Keratinocyte (primary cell): ENCODE measurements around the gene IMPDH2. TPM values are rescaled to one million over a fixed set of nuclear protein-coding genes. Genes with fewer than 3 reads are reported as not detected.

Experiments used
- DNase-seq: peaks from one replicate; pipeline ENCODE4 v3.0.0-alpha.2; 2011; ENCODE audit warnings: low read depth, missing footprints, low spot score
- FAIRE-seq: peaks from 2 replicates; lab custom pipeline; 2011; peaks lifted over from hg19 to GRCh38; lab: Jason Lieb, UNC
- H2AFZ ChIP-seq: 2 replicates; pipeline ENCODE4 v1.6.0; 2012; ENCODE audit warnings: low read length, control low read depth, inconsistent platforms; ENCODE audit not compliant: control insufficient read depth
- H3K27ac ChIP-seq: 2 replicates; pipeline ENCODE4 v1.5.1; 2011; ENCODE audit warnings: low read length; ENCODE audit not compliant: control insufficient read depth, insufficient read depth
- H3K27me3 ChIP-seq: 3 replicates; pipeline ENCODE4 v1.6.0; 2011; ENCODE audit warnings: low read length; ENCODE audit not compliant: control insufficient read depth, insufficient read depth; ENCODE audit errors: extremely low read depth
- H3K36me3 ChIP-seq, 2 experiments: 2 replicates in 1 of 2; 3 replicates in 1 of 2; pipeline ENCODE4 v1.5.1; 2011; ENCODE audit warnings: low read length in 2 of 2, mild to moderate bottlenecking in 1 of 2; ENCODE audit not compliant: control insufficient read depth in 2 of 2, insufficient read depth in 2 of 2; ENCODE audit errors: extremely low read depth in 1 of 2
- H3K4me1 ChIP-seq: 3 replicates; pipeline ENCODE4 v1.5.1; 2011; ENCODE audit warnings: low read length; ENCODE audit not compliant: control insufficient read depth, insufficient read depth; ENCODE audit errors: extremely low read depth
- H3K4me2 ChIP-seq: 3 replicates; pipeline ENCODE4 v1.6.0; 2011; ENCODE audit warnings: low read depth, low read length; ENCODE audit not compliant: control insufficient read depth, insufficient read depth; ENCODE audit errors: extremely low read depth
- H3K4me3 ChIP-seq, 3 experiments: fragments of 200-600 bp in 1 of 3; sonication (generic) in 1 of 3; 2 replicates in 2 of 3; 3 replicates in 1 of 3; pipeline ENCODE4 v1.5.1; 2011 to 2016; ENCODE audit warnings: low read length in 3 of 3, mild to moderate bottlenecking in 3 of 3, control low read depth in 2 of 3, inconsistent platforms in 1 of 3, low read depth in 1 of 3, mixed read lengths in 1 of 3, mixed run types in 1 of 3, moderate library complexity in 1 of 3; ENCODE audit not compliant: control insufficient read depth in 2 of 3, insufficient read depth in 2 of 3; ENCODE audit errors: extremely low read depth in 1 of 3
- H3K79me2 ChIP-seq: 2 replicates; pipeline ENCODE4 v1.6.0; 2012; ENCODE audit warnings: low read length; ENCODE audit not compliant: control insufficient read depth, insufficient read depth
- H3K9ac ChIP-seq: 3 replicates; pipeline ENCODE4 v1.6.0; 2011; ENCODE audit warnings: low read length; ENCODE audit not compliant: control insufficient read depth, insufficient read depth; ENCODE audit errors: extremely low read depth
- H3K9me1 ChIP-seq: 3 replicates; pipeline ENCODE4 v1.6.0; 2011; ENCODE audit warnings: low read length; ENCODE audit not compliant: control insufficient read depth, insufficient read depth; ENCODE audit errors: extremely low read depth
- H3K9me3 ChIP-seq: 2 replicates; pipeline ENCODE4 v1.5.1; 2012; ENCODE audit warnings: low read depth, low read length; ENCODE audit not compliant: control insufficient read depth
- H4K20me1 ChIP-seq: 3 replicates; pipeline ENCODE4 v1.6.0; 2011; ENCODE audit warnings: low read length; ENCODE audit not compliant: control insufficient read depth, insufficient read depth; ENCODE audit errors: extremely low read depth
- CTCF ChIP-seq, 3 experiments: IDR thresholded peaks in 1 of 3; conservative IDR thresholded peaks in 1 of 3; optimal IDR thresholded peaks in 1 of 3; 2 replicates in 2 of 3; 3 replicates in 1 of 3; pipeline versions ENCODE3 to v1.5.1; 2011; ENCODE audit warnings: low read length in 3 of 3, mild to moderate bottlenecking in 3 of 3, moderate library complexity in 2 of 3, control low read depth in 1 of 3, inconsistent platforms in 1 of 3; ENCODE audit not compliant: insufficient read depth in 2 of 3; ENCODE audit errors: extremely low read depth in 1 of 3
- EZH2 ChIP-seq: IDR thresholded peaks from one replicate; pipeline ENCODE4 v1.6.1; 2012; ENCODE audit warnings: inconsistent platforms, mild to moderate bottlenecking, low read length, moderate library complexity
- dilution Hi-C: fragments of 300-500 bp; cut with MboI; formaldehyde crosslinking; loops from one replicate; pipeline ENCODE4 v1.7.0; 2020; ENCODE audit warnings: low sequenced_read_pairs; ENCODE audit not compliant: extremely low pct_ligation_motif_present
- polyA plus RNA-seq, 5 experiments: library from polyadenylated mRNA; depleted of rRNA in 3 of 5; stranded (reverse) in 3 of 5; stranded (forward) in 1 of 5; unstranded in 1 of 5; fragments of >200 nt; gene quantifications; 1 replicate in 1 of 5; 2 replicates in 3 of 5; 3 replicates in 1 of 5; pipeline versions ENCODE4 v1.2.1 to v1.2.3, GENCODE V29; 2011 to 2012; ENCODE audit warnings: missing spikeins in 2 of 5, low read depth in 1 of 5, low replicate concordance in 1 of 5

Gene IMPDH2
- polyA plus RNA-seq, 1 donor (not counting 4 experiments of a cell fraction or from before 2014, with no cell fraction given), result 221 TPM

GRCh38 chr3:48991851-48992545 is 37.2 kb downstream of the IMPDH2 start:
- no peaks in the 10 kb centered on the region for H3K9me3 ChIP-seq
- no peaks in the 10 kb centered on the region for H3K9me1 ChIP-seq
- no peak overlapping the region for H3K4me2 ChIP-seq
- H3K79me2 ChIP-seq, result no peaks in the 10 kb centered on the region
- H3K4me3 ChIP-seq, result no peak overlapping the region
- H4K20me1 ChIP-seq, result no peaks in the 10 kb centered on the region
- no peak overlapping the region for H2AFZ ChIP-seq
- dilution Hi-C loops, result no loop called here
- H3K4me1 ChIP-seq, result peaks cover 15% of the 10 kb centered on the region
- H3K36me3 ChIP-seq, result no peaks in the 10 kb centered on the region
- H3K27ac ChIP-seq, result no peak overlapping the region
- TF ChIP-seq EZH2, result no peak
- TF ChIP-seq CTCF (optimal IDR thresholded peaks at IDR 0.05 in 1 of 3, IDR thresholded peaks at IDR 0.05 in 1 of 3, conservative IDR thresholded peaks at IDR 0.05 in 1 of 3; ENCODE audit: extremely low read depth in 1 of 3, insufficient read depth in 2 of 3, low read length in 3 of 3), result no peak
- no peak overlapping the region for H3K9ac ChIP-seq
- H3K27me3 ChIP-seq, result no peaks in the 10 kb centered on the region
- no peak for FAIRE-seq
- DNase-seq, result no peak

GRCh38 chr3:48990636-48991469 is 38.3 kb downstream of the IMPDH2 start:
- H3K4me1 ChIP-seq, result peaks cover 15% of the 10 kb centered on the region
- dilution Hi-C loops, result no loop called here
- no peaks in the 10 kb centered on the region for H3K36me3 ChIP-seq
- H2AFZ ChIP-seq, result no peak overlapping the region
- no peak for DNase-seq
- H3K27me3 ChIP-seq, result no peaks in the 10 kb centered on the region
- no peak for TF ChIP-seq CTCF (optimal IDR thresholded peaks at IDR 0.05 in 1 of 3, IDR thresholded peaks at IDR 0.05 in 1 of 3, conservative IDR thresholded peaks at IDR 0.05 in 1 of 3; ENCODE audit: extremely low read depth in 1 of 3, insufficient read depth in 2 of 3, low read length in 3 of 3)
- no peak for TF ChIP-seq EZH2
- no peaks in the 10 kb centered on the region for H3K9me1 ChIP-seq
- no peak overlapping the region for H3K9ac ChIP-seq
- no peaks in the 10 kb centered on the region for H3K9me3 ChIP-seq
- FAIRE-seq, result no peak
- peak overlapping the region; percentile 30 to 77 (median 73) for H3K4me3 ChIP-seq
- H3K27ac ChIP-seq, result no peak overlapping the region
- H3K4me2 ChIP-seq, result peak overlapping the region; percentile 93
- no peaks in the 10 kb centered on the region for H4K20me1 ChIP-seq
- H3K79me2 ChIP-seq, result no peaks in the 10 kb centered on the region
